Right ventricle myocardium inferior (tissue), 1 donor: Measurements from ENCODE around the gene AAMP. TPM values are rescaled to one million over a fixed set of nuclear protein-coding genes. Genes with fewer than 3 reads are reported as not detected.
"Not testable (repeated sequence)": the region's sequence is repeated elsewhere in the genome, so short reads cannot be mapped to it uniquely, and the experiment has no call there.

ENCODE experiments used
- ATAC-seq: fragments of 200-7000 bp; cut with Tn5 transposase; one replicate; pipeline ENCODE4 v1.9.1; 2020; ENCODE audit warnings: mild to moderate bottlenecking, moderate library complexity
- DNase-seq: peaks from one replicate; pipeline ENCODE4 v3.0.0; 2021; ENCODE audit errors: missing footprints
- intact Hi-C: fragments of 100-400 bp; cut with DNase I; formaldehyde crosslinking; loops from one replicate; pipeline ENCODE4 v1.11.0; 2022
- total RNA-seq: library from RNA; stranded (reverse); fragmentation: NEBNext Ultra II Directional; extraction: Animal tissue kit (Norgen Biotek cat#: 25700); gene quantifications from one replicate; pipeline ENCODE4 v1.2.1, GENCODE V29; 2021
- donor health status: DM: no; HTN: yes; CAD: no; lungs with severe emphysema.

The AAMP gene
- total RNA-seq, 1 donor from 2014 or later = 50.6 TPM

GRCh38 chr2:218280260-218280870 lies 10.4 kb upstream of the AAMP start:
- intact Hi-C loops = loop anchor here (10.0 kb wide), 1 partner anchor 284 kb away; the partner anchor contains the start of genes CNOT9 and USP37
- ATAC-seq (no peak), DNase-seq (no peak)

DNA sequence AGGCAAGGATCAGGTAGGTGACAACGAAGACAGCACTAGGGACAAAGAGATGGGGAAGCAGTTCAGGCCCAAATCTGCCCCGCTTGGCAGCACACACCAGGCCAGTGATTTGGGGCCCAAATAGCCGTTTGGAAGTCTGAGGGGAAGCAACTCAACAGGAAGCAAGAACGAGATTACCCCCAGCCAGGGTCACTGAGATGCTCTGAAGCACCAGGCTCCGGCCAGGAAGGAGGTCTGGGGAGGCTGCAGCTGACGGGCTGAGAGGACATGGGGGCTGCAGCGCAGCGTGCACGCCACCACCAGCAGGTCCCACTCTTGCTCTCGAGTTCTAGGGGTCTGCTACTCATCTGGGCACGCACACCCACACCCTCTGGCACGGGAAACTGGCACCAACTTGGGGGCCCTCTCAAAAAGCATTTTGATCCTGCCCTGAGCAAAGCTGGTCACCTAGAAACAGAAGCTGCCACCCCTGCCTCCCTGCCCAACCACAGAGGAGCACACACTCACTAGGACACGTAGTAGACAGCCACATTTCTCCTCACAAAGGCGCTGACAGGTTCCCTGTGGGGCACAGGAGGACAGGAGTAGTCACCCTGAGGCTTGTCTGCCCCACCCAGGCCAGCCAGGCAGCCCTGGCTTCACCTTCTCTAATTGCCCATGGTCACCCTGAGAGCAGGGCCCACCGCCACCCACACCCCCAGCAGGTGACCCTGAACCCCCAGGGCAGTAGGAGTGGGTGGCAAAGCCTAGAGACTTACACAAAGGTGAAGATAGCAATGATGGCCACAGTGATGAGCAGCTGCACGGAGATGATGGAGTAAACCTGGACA lies 8.8 kb upstream of the AAMP start:
- no peak for DNase-seq
- ATAC-seq = no peak
- intact Hi-C loops = loop anchor here (10.0 kb wide), 1 partner anchor 386 kb away; no protein-coding TSS in a partner anchor

- ATAC-seq (no peak), DNase-seq (no peak)
- intact Hi-C loops = loop anchor here (10.0 kb wide), 1 partner anchor 387 kb away; no protein-coding TSS in a partner anchor
These were observed 8.0 kb upstream of the AAMP start for GRCh38 chr2:218277921-218278320.

DNA sequence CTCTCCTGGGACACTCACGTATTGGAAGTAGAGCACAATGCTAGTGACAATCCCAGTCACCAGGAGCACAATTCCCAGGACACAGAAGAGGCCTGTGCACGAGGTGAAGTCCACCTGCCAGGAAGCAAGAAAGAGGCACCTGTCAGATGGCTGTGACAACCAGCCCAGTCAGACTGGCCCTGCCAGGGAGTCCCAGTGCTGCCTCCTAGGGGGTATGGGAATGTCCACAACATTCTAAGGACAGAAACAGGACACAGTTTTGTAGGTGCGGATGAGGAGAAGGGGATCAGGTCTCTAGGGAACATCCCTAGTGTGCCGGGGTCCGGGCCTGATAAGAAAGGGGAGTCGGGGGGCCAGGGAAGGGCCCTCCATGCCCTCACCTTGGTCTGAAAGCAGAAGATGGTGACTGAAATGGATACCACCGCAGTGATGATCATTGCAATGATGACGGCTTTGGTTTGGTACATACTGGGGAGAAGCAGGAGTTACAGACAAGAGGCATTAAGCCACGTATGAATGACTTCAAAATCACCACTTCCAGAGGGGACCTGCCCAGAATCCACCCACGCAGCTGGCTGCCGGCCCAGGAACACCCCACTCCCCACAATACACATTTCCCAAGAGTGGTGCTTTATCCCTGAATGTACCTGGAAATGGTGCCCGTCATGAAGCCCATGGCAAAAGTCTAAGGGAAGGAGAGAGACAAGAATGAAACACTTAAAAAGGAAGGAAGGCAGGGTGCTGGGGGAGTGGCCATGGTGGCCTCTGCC lies 7.2 kb upstream of the AAMP start:
- intact Hi-C loops = loop anchor here (10.0 kb wide), 1 partner anchor 388 kb away; no protein-coding TSS in a partner anchor
- DNase-seq (no peak), ATAC-seq (no peak)

DNA sequence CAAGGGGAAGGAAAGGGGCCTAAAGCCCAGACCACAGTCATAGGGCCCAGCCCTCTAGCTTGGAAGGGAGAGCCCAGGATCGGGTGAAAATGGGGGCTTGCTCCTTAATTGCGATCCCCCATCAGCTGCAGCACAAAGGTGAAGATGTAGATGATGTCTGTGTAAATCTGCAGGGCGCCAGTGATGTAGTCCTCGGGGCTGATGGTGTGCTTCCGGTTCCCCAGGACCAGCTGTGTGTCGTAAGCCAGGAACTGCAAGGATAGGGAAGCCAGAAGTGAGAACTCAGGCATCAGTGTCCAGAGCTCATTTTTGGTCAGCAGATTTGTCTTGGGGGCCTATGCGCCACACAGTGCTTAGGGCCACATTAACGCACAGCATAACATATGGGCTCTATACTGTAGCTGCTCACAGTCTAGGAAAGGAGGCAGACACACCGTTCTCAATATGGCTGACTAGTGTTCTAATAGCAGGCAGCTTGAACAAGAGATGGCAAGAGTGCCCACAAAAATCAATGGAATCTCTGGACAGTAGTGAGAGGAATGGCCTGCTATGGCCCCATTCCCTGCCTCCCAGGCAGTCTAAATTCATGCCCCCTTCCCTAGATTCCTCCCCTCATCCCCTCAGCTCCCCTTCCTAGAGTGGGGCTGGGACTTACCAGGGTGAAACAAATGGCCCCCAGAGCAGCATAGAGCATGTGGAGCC lies 5.6 kb upstream of the AAMP start:
- no peak for ATAC-seq
- intact Hi-C loops = loop anchor here (10.0 kb wide), 1 partner anchor 389 kb away; no protein-coding TSS in a partner anchor
- no peak for DNase-seq

DNA sequence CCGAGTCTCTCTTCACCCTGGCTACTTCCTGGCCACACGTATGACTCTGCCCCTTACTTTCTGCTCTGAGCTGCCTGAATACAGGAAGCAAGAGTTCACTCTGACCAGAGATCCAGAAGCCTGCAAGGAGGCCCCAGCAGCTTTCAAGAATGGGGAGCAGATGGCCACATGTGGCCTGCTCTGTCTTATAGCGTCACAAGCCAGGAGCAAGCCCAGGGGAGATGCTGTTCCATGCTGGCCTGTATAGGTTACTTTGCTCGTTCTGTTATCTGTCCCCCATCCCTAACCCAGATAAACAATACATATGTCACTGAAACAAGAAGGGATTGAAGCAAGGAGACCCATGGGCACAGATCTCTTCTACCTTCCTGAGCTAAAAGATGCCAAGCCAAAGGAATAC lies 4.6 kb upstream of the AAMP start:
- DNase-seq (no peak), ATAC-seq (no peak)
- intact Hi-C loops = loop anchor here (5.0 to 10.0 kb wide), 2 partner anchors 123 to 390 kb away; partner anchors contain the start of gene CTDSP1

GRCh38 chr2:218273908-218274249 lies 3.9 kb upstream of the AAMP start:
- intact Hi-C loops = loop anchor here (5.0 to 10.0 kb wide), 2 partner anchors 123 to 391 kb away; partner anchors contain the start of gene CTDSP1
- DNase-seq = no peak
- no peak for ATAC-seq

- not testable (repeated sequence) for DNase-seq, ATAC-seq
- intact Hi-C loops = loop anchor here (5.0 to 10.0 kb wide), 2 partner anchors 124 to 391 kb away; partner anchors contain the start of gene CTDSP1
These were observed 3.4 kb upstream of the AAMP start for GRCh38 chr2:218273214-218273907.

- ATAC-seq (peak; percentile 44), DNase-seq (peak; percentile 89)
- intact Hi-C loops = loop anchor here (5.0 to 10.0 kb wide), 2 partner anchors 125 to 392 kb away; partner anchors contain the start of gene CTDSP1
These were observed 2.7 kb upstream of the AAMP start for GRCh38 chr2:218272531-218273212.

GRCh38 chr2:218271865-218272530 lies 2.1 kb upstream of the AAMP start:
- no peak for ATAC-seq
- intact Hi-C loops = loop anchor here (2.0 to 10.0 kb wide), 3 partner anchors 15 to 393 kb away; partner anchors contain the start of gene CTDSP1
- no peak for DNase-seq

DNA sequence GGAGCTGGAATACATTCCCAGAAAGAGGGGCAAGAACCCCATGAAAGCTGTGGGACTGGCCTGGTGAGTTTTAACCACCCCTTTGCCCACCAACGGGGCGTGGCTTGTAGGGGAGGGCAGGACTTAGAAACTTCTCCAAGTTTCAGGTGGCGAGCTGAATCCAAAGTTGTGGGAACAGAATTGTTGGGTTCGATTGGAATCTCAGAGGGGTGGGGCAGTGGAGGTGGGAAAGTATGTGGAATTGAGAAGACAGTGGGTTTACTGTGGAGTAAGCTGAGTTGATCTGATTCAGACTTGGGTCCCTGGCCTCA lies 1.5 kb upstream of the AAMP start:
- intact Hi-C loops = loop anchor here (2.0 to 10.0 kb wide), 3 partner anchors 15 to 393 kb away; partner anchors contain the start of gene CTDSP1
- ATAC-seq (no peak), DNase-seq (no peak)

GRCh38 chr2:218270721-218271486 lies 967 bp upstream of the AAMP start:
- no peak for ATAC-seq
- intact Hi-C loops = loop anchor here (1.0 to 10.0 kb wide), 5 partner anchors 16 to 394 kb away; partner anchors contain the start of genes ARPC2, CTDSP1 and TMBIM1
- no peak for DNase-seq

- ATAC-seq (no peak), DNase-seq (no peak)
- intact Hi-C loops = no loop called here
These were observed 2.7 kb downstream of the AAMP start for GRCh38 chr2:218267259-218267658.

DNA sequence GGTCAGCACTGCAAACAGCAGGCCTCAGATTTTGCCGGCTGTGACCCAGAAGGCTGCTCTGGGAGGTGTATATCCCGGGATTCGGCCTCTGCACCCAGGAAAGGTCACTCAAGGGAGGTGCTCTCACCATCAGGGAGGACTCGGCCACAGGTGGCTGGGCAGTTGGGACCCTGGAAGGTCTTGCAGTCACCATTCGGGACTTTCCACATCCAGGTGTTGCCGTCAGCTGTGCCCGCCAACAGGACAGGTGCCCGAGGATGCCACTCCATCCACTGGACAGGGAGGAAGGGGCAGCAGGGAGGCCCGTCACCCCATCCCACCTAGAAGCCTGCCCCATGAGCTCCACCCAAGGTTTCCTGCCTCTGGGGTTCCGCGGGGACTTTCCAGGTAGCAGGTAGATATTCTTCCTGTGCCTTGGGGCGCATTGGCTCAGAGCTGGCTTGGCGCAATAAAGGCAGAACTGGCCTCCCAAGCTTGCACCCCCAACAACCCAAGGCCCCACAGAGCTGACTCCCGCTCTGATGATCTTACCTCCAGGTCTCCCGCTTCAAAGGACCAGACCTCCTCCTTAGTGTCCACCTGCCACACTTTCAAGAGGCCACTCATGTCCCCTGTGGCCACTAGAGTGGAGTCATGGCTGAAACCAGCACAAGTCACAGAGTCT lies 3.5 kb downstream of the AAMP start:
- DNase-seq = no peak
- intact Hi-C loops = no loop called here

GRCh38 chr2:218265626-218266025 lies 4.3 kb downstream of the AAMP start:
- no peak for ATAC-seq
- DNase-seq = no peak
- intact Hi-C loops = no loop called here

More for the DNA sequence above, 3.5 kb downstream of the AAMP start:
- no peak for ATAC-seq
